SK-N-SH treated with all-trans-retinoic acid at 6 μM for 48 hours (cell line): ENCODE measurements around the gene ARHGEF40.

Experiments used
- CREB5 ChIP-seq: fragments of 250-450 bp; sonication (Bioruptor Pico); IDR thresholded peaks from 2 replicates; pipeline ENCODE4 v1.5.1; 2020; ENCODE audit warnings: low read depth, mild to moderate bottlenecking, moderate library complexity
- ZNF8 ChIP-seq: fragments of 450-650 bp; formaldehyde crosslinking; IDR thresholded peaks from 2 replicates; pipeline ENCODE4 v1.5.0; 2020; ENCODE audit warnings: mild to moderate bottlenecking, moderate library complexity

GRCh38 chr14:21113369-21113768 lies 43.3 kb downstream of the ARHGEF40 start:
- TF ChIP-seq CREB5, result no peak
- TF ChIP-seq ZNF8 (CRISPR knock-in tag), result no peak
